Smooth muscle cell of bladder (primary cell): ENCODE results near the gene SLC15A4. TPM values are rescaled to one million over a fixed set of nuclear protein-coding genes. Genes with fewer than 3 reads are reported as not detected.

Experiments
- total RNA-seq: library from RNA; depleted of rRNA; stranded (reverse); fragments of >200 nt; gene quantifications from 2 replicates; pipeline ENCODE4 v1.2.3, GENCODE V29; 2014

SLC15A4 gene
- 30.4 and 34.6 TPM in 2 replicates for total RNA-seq

DNA sequence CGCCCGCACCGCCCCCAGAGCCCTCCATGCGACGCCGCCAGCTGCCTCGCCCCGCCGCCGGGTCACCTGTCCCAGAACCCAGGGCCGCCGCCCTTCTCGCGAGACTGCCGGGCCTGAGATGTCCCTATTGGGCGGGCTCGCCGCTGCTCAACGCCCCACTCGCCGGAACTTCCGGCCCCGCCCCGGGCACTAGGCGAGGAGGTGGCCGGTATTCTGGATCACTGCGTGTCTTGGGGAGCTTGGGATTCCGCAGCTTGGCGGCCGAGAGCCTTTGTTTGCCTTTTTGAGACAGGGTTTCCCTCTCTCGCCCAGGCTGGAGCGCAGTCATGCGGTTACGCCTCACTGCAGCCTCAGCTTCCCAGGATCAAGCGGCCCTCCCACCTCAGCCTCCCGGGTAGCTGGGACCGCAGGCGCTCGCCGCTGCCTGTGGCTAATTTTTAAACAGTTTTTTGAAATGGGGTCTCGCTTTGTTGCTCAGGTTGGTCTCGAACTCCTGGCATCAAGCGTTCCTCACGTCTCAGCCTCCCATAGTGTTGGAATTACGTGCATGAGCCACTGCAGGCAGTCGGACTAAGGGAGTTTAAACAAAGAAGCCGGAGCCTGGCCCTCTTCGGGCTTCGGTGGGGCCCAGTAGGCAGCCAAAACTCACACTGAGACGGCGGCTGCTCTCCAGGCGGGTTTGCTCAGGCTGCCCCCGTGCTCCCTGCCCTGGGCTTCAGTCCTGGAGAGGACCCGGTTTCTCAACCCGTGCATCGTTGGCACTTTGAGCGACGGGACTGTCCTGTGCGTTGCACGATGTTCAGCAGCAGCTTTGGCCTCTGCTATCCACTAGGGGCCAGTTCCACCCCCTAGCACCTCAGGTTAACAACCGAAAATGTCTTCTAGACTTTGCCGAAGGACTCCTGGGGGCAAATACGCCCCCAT is at the start of gene SLC15A4:
SLC15A4 (minus strand) TSS at position 43 of the 924 bp plus-strand sequence; CDS start at position 28, 15 bp downstream.

DNA sequence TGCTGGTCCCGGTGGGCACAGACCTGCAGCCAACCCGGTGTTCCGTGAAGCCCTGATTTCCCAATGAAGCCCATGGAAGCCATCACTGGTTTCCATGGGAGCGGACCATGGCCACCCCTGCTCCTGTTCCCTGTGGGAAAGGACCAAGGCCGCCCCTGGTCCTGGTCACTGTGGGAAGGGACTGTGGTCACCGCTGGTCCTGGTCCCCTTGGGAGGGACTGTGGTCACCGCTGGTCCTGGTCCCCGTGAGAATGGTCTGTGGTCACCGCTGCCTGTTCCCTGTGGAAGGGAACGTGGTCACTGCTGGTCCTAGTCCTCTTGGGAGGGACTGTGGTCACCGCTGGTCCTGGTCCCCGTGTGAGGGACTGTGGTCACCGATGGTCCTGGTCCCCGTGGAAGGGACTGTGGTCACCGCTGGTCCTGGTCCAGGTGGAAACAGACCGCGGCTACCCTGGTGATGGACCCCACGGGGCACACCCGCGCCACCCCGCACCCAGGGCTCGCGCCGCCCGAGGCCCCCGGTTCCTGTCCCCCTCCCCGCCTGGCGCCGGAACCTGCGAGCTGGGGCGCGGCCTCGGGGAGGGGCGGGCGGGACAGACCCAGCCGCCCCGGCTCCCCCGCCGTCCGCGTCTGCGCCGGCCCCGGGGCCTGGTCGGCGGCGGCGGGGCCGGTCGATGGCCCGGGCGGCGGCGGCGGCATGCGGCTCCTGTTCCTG is 29.3 kb upstream of the SLC15A4 start, which contains the start of gene GLT1D1:
GLT1D1 (plus strand) TSS at position 594 of the 715 bp plus-strand sequence; CDS start at position 698, 104 bp downstream.

Other genes starting within 250 kb of the SLC15A4 start
- gene GLT1D1, start 29.5 kb upstream of the SLC15A4 start, total RNA-seq = not detected in 2 replicates